Measurements from ENCODE around the gene MYO18A.

- TF ChIP-seq, protein P1, sequence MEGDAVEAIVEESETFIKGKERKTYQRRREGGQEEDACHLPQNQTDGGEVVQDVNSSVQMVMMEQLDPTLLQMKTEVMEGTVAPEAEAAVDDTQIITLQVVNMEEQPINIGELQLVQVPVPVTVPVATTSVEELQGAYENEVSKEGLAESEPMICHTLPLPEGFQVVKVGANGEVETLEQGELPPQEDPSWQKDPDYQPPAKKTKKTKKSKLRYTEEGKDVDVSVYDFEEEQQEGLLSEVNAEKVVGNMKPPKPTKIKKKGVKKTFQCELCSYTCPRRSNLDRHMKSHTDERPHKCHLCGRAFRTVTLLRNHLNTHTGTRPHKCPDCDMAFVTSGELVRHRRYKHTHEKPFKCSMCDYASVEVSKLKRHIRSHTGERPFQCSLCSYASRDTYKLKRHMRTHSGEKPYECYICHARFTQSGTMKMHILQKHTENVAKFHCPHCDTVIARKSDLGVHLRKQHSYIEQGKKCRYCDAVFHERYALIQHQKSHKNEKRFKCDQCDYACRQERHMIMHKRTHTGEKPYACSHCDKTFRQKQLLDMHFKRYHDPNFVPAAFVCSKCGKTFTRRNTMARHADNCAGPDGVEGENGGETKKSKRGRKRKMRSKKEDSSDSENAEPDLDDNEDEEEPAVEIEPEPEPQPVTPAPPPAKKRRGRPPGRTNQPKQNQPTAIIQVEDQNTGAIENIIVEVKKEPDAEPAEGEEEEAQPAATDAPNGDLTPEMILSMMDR (conservative IDR thresholded peaks at IDR 0.05): no peak
- TF ChIP-seq ZFX (IDR thresholded peaks at IDR 0.05): no peak
These were observed 88.5 kb downstream of the MYO18A start for GRCh38 chr17:29091606-29092289.

All from C4-2B (cell line).